Liver (tissue), 3 donors: ENCODE measurements around the gene KIN.

Source experiments
- CTCF ChIP-seq: fragments of 150-350 bp; IDR thresholded peaks from 2 replicates; pipeline ENCODE4 v1.5.1; 2017; ENCODE audit warnings: improper control_type of control experiment, low read depth, low read length; ENCODE audit not compliant: missing input control
- EGR1 ChIP-seq, 2 donors: IDR thresholded peaks; 2 replicates each; pipeline ENCODE4 v1.6.1; 2016 to 2018; ENCODE audit warnings: antibody characterized with exemption in 2 of 2, low read depth in 2 of 2
- YY1 ChIP-seq: IDR thresholded peaks from 2 replicates; pipeline ENCODE4 v1.6.1; 2016; ENCODE audit warnings: antibody characterized with exemption, mild to moderate bottlenecking
- TF ChIP-seq, protein P1 (sequence below): IDR thresholded peaks from 2 replicates; pipeline ENCODE4 v1.6.1; 2016; ENCODE audit warnings: antibody characterized with exemption
- donor health status: healthy.
- donor health status: healthy.

GRCh38 chr10:7787150-7787856 lies 490 bp downstream of the KIN start:
- TF ChIP-seq CTCF, result no peak
- no peak for TF ChIP-seq YY1
- TF ChIP-seq, protein P1, sequence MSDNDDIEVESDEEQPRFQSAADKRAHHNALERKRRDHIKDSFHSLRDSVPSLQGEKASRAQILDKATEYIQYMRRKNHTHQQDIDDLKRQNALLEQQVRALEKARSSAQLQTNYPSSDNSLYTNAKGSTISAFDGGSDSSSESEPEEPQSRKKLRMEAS, result no peak
- no peak for TF ChIP-seq EGR1 (IDR thresholded peaks at IDR 0.05; ENCODE audit: low read depth in 2 of 2)
